Placental pericyte (primary cell): ENCODE data around the gene BCL7B. TPM values are rescaled to one million over a fixed set of nuclear protein-coding genes. Genes with fewer than 3 reads are reported as not detected.

Source experiments
- small RNA-seq: library from RNA; depleted of rRNA; stranded (forward); fragments of <200 nt; gene quantifications from one replicate; pipeline ENCODE3, GENCODE V24; 2012; ENCODE audit warnings: low replicate concordance
- total RNA-seq: library from RNA; depleted of rRNA; stranded (reverse); fragments of >200 nt; gene quantifications from 2 replicates; pipeline ENCODE4 v1.2.3, GENCODE V29; 2012

Gene BCL7B
- 47.2 and 48.6 TPM in 2 replicates for total RNA-seq

GRCh38 chr7:73557397-73558257, at the start of gene BCL7B:
TSS of gene BCL7B (minus strand) at chr7:73557690. CDS start at chr7:73557578, 112 bp downstream.

GRCh38 chr7:73578342-73579128, 21.0 kb upstream of the BCL7B start, which contains the start of gene TBL2:
TSS of gene TBL2 (minus strand) at chr7:73578579. CDS start at chr7:73578549, 30 bp downstream.

GRCh38 chr7:73522105-73522872, 35.2 kb downstream of the BCL7B start, which contains the start of gene BAZ1B:
TSS of gene BAZ1B (minus strand) at chr7:73522293. CDS start at chr7:73521933, 360 bp downstream.

Small RNA genes lying within 50 kb of the gene (small RNA-seq; reads per million reads assigned to genes)
- gene RNU6-1198P: not detected

Other genes starting within 250 kb of the BCL7B start
- gene NSUN5, start 248.9 kb downstream of the BCL7B start, total RNA-seq: 21.4 and 26.6 TPM in 2 replicates
- not detected in 2 replicates for gene TRIM50, start 229.6 kb downstream of the BCL7B start, total RNA-seq
- not detected in 2 replicates for gene FKBP6, start 229.5 kb downstream of the BCL7B start, total RNA-seq
- gene FZD9, start 123.9 kb downstream of the BCL7B start, total RNA-seq: 1.0 and 1.5 TPM in 2 replicates
- gene BAZ1B, start 35.4 kb downstream of the BCL7B start, total RNA-seq: 57.3 and 72.7 TPM in 2 replicates
- 81.9 and 90.8 TPM in 2 replicates for gene TBL2, start 20.9 kb upstream of the BCL7B start, total RNA-seq
- not detected in 2 replicates for gene MLXIPL, start 66.8 kb upstream of the BCL7B start, total RNA-seq
- gene VPS37D, start 110.1 kb upstream of the BCL7B start, total RNA-seq: 2.0 and 3.5 TPM in 2 replicates
- 2.6 and 3.9 TPM in 2 replicates for gene DNAJC30, start 125.8 kb upstream of the BCL7B start, total RNA-seq
- gene BUD23, start 125.9 kb upstream of the BCL7B start, total RNA-seq: 33.9 and 36.8 TPM in 2 replicates
- 11.8 and 30.2 TPM in 2 replicates for gene STX1A, start 162.0 kb upstream of the BCL7B start, total RNA-seq
- 11.4 and 19.5 TPM in 2 replicates for gene ABHD11, start 181.1 kb upstream of the BCL7B start, total RNA-seq
- gene CLDN3, start 212.6 kb upstream of the BCL7B start, total RNA-seq: not detected in 2 replicates